Measurements from ENCODE around the gene OLFM1.
"Not testable (repeated sequence)": the region's sequence is repeated elsewhere in the genome, so short reads cannot be mapped to it uniquely, and the experiment has no call there.

OLFM1 gene

GRCh38 chr9:135055181-135055580 lies 32.3 kb upstream of the OLFM1 start:
- DNase-seq: no peak
- in situ Hi-C loops (cut with MboI; ENCODE audit: low pct_unique_long_range_greater_than_20kb, low sequenced_read_pairs): no loop called here

- no peak for DNase-seq
- in situ Hi-C loops (cut with MboI; ENCODE audit: low pct_unique_long_range_greater_than_20kb, low sequenced_read_pairs): no loop called here
Observed at GRCh38 chr9:135056541-135056940, 30.9 kb upstream of the OLFM1 start.

DNA sequence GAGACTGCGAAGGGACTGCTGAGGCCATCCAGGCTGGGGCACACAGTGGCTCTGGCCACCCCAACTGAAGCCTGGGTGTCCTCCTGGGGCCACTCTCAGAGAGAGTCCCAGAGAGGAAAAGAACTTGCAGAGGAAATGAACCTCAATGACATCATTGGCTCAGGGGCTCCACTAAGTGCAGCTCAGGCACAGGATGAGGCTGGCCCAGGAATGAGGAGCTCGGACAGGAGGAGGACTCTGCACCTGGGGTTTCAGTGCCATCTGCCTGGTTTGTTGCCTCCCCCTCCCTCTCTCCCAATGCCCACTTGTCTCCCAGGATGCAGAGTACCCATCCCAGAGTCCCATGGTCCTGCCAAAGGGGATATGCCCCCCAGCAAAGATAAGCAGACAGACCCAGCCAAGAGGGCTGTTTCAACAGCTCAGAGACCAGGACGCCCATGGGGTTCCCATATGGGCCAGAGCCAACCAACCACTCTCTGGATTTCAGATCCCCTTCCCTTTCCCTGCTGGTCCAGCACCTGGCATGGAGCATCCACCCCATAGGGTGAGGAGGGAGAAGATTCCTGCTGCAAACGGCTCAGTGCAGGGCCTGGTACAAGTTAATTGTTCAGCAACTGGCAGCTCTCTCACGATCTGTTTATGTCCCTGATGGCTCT lies 26.9 kb upstream of the OLFM1 start:
- no peak for DNase-seq
- in situ Hi-C loops (cut with MboI; ENCODE audit: low pct_unique_long_range_greater_than_20kb, low sequenced_read_pairs): no loop called here

DNA sequence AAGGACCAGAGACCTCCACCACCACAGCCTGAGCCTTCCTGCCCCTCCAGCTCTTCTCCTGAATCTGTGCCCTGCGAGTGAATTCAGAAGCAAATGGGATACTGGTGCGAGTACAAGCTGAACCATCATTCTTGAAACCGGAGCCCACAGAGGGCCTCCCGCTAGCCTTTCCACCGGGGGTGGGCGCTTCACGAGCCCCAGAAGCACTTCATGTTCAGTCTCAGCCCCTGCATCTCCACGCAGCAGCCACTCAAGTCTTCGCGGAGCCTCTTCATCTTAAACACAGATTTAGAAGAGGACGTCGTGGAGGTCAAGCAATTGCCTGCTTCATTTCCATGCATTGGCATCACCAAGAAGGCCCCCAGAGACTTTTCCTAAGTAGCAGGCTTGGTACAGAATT lies 26.0 kb upstream of the OLFM1 start:
- in situ Hi-C loops (cut with MboI; ENCODE audit: low pct_unique_long_range_greater_than_20kb, low sequenced_read_pairs): no loop called here
- DNase-seq: no peak

DNA sequence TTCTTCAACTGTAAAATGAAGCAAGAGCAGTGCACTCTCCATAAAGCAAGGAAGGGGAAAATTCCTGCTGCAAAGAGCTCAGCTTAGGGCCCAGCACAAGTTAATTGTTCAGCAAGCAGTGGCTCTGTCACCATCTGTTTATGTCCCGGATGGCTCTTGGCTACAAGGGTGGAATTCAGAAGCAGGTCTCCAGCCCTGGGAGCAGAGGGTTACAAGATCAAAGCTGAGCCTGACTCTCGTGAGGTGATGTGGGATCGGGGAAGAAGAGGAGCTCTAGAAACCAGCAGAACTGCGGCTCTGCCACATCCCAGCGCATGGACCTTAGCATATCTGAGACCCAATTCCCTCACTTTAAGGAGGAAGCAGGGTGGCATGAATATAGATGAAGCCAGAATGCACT lies 25.2 kb upstream of the OLFM1 start:
- no peak for DNase-seq
- in situ Hi-C loops (cut with MboI; ENCODE audit: low pct_unique_long_range_greater_than_20kb, low sequenced_read_pairs): no loop called here

- DNase-seq; in situ Hi-C loops (cut with MboI; ENCODE audit: low pct_unique_long_range_greater_than_20kb, low sequenced_read_pairs): not testable (repeated sequence)
Observed at GRCh38 chr9:135063466-135063865, 24.0 kb upstream of the OLFM1 start.

GRCh38 chr9:135063888-135064287 lies 23.6 kb upstream of the OLFM1 start:
- in situ Hi-C loops (cut with MboI; ENCODE audit: low pct_unique_long_range_greater_than_20kb, low sequenced_read_pairs); DNase-seq: not testable (repeated sequence)

- no peak for DNase-seq
- in situ Hi-C loops (cut with MboI; ENCODE audit: low pct_unique_long_range_greater_than_20kb, low sequenced_read_pairs): no loop called here
Observed at GRCh38 chr9:135065151-135065550, 22.3 kb upstream of the OLFM1 start.

- in situ Hi-C loops (cut with MboI; ENCODE audit: low pct_unique_long_range_greater_than_20kb, low sequenced_read_pairs): no loop called here
- no peak for DNase-seq
Observed at GRCh38 chr9:135065804-135066203, 21.7 kb upstream of the OLFM1 start.

DNA sequence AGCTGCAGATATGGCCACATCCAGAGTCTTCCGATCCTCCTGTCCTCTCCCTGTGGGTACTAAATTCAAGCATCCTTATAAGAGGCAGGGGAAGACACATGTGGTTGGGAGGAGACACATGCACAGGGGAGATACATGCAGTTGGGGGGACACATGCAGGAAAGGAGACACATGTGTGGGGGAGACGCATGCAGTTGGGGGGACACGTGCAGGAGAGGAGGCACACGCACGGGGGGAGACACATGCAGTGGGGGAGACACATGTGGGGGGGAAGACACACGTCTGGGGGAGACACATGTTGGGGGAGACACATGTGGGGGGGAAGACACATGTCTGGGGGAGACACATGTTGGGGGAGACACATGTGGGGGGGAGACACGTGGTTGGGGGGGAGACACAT lies 21.2 kb upstream of the OLFM1 start:
- DNase-seq: no peak
- in situ Hi-C loops (cut with MboI; ENCODE audit: low pct_unique_long_range_greater_than_20kb, low sequenced_read_pairs): no loop called here

- in situ Hi-C loops (cut with MboI; ENCODE audit: low pct_unique_long_range_greater_than_20kb, low sequenced_read_pairs): no loop called here
- no peak for DNase-seq
Observed at GRCh38 chr9:135067096-135067710, 20.3 kb upstream of the OLFM1 start.

GRCh38 chr9:135068776-135069415 lies 18.6 kb upstream of the OLFM1 start:
- no peak for DNase-seq
- in situ Hi-C loops (cut with MboI; ENCODE audit: low pct_unique_long_range_greater_than_20kb, low sequenced_read_pairs): no loop called here

GRCh38 chr9:135069558-135070197 lies 17.8 kb upstream of the OLFM1 start:
- in situ Hi-C loops (cut with MboI; ENCODE audit: low pct_unique_long_range_greater_than_20kb, low sequenced_read_pairs): no loop called here
- DNase-seq: no peak

- no peak for DNase-seq
- in situ Hi-C loops (cut with MboI; ENCODE audit: low pct_unique_long_range_greater_than_20kb, low sequenced_read_pairs): no loop called here
Observed at GRCh38 chr9:135070198-135070951, 17.1 kb upstream of the OLFM1 start.

- in situ Hi-C loops (cut with MboI; ENCODE audit: low pct_unique_long_range_greater_than_20kb, low sequenced_read_pairs): no loop called here
- no peak for DNase-seq
Observed at GRCh38 chr9:135070964-135071735, 16.3 kb upstream of the OLFM1 start.

GRCh38 chr9:135073081-135073740 lies 14.3 kb upstream of the OLFM1 start:
- in situ Hi-C loops (cut with MboI; ENCODE audit: low pct_unique_long_range_greater_than_20kb, low sequenced_read_pairs): no loop called here
- no peak for DNase-seq

DNA sequence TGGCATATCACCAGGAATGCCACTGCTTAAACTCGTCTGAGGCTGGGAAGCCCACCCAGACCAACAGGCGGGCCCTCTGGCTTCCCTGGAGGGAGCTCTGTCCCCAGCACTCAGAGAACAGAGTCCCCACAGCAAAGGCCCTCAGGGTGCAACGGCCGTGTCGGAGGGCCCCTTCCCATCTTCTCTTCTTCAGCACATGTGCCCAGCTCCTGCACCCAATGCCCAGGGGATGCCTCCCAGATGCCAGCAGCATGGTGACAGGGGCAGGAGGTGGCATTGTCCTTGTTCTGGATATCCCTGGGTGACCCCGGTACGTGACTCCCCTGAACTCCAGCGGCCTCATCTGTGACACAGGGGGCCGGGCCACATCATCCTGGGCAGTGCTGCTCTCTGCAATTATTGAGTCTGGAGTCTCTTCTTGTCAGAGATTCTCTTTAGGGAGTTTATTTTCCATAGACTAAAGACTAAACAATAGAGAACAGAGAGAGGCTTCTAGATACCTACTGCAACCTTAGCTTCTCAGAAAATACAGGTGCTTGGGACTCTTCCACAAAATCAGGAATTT lies 13.6 kb upstream of the OLFM1 start:
- DNase-seq: no peak
- in situ Hi-C loops (cut with MboI; ENCODE audit: low pct_unique_long_range_greater_than_20kb, low sequenced_read_pairs): no loop called here

Measured in KBM-7 (cell line).